Kidney epithelial cell (primary cell): ENCODE data around the gene TMEM50A. TPM values are rescaled to one million over a fixed set of nuclear protein-coding genes. Genes with fewer than 3 reads are reported as not detected.
"Not testable (repeated sequence)": the region's sequence is repeated elsewhere in the genome, so short reads cannot be mapped to it uniquely, and the experiment has no call there.

ENCODE experiments used
- DNase-seq: peaks from one replicate; pipeline ENCODE4 v3.0.0-alpha.2; 2010; ENCODE audit warnings: low read depth
- H3K27me3 ChIP-seq: 2 replicates; pipeline ENCODE4 v1.6.0; 2011; ENCODE audit warnings: low read length; ENCODE audit not compliant: control insufficient read depth, insufficient read depth
- H3K36me3 ChIP-seq: 2 replicates; pipeline ENCODE4 v1.5.1; 2011; ENCODE audit warnings: low read length; ENCODE audit not compliant: control insufficient read depth, insufficient read depth
- H3K4me3 ChIP-seq: 2 replicates; pipeline ENCODE4 v1.5.1; 2011; ENCODE audit warnings: low read depth, mild to moderate bottlenecking, control low read depth, low read length
- total RNA-seq: library from RNA; depleted of rRNA; stranded (reverse); fragments of >200 nt; gene quantifications from 2 replicates; pipeline ENCODE4 v1.2.3, GENCODE V29; 2015
- TF ChIP-seq, protein P1 (sequence below): IDR thresholded peaks from 2 replicates; pipeline ENCODE4 v1.5.1; 2011; ENCODE audit warnings: mild to moderate bottlenecking, moderate library complexity, low read length, control low read depth, inconsistent platforms; ENCODE audit not compliant: insufficient read depth, poor library complexity, severe bottlenecking

The TMEM50A gene
- total RNA-seq, 1 donor from 2014 or later = 88.5 TPM

- TF ChIP-seq, protein P1, sequence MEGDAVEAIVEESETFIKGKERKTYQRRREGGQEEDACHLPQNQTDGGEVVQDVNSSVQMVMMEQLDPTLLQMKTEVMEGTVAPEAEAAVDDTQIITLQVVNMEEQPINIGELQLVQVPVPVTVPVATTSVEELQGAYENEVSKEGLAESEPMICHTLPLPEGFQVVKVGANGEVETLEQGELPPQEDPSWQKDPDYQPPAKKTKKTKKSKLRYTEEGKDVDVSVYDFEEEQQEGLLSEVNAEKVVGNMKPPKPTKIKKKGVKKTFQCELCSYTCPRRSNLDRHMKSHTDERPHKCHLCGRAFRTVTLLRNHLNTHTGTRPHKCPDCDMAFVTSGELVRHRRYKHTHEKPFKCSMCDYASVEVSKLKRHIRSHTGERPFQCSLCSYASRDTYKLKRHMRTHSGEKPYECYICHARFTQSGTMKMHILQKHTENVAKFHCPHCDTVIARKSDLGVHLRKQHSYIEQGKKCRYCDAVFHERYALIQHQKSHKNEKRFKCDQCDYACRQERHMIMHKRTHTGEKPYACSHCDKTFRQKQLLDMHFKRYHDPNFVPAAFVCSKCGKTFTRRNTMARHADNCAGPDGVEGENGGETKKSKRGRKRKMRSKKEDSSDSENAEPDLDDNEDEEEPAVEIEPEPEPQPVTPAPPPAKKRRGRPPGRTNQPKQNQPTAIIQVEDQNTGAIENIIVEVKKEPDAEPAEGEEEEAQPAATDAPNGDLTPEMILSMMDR = peak; percentile 9
- H3K27me3 ChIP-seq, H3K4me3 ChIP-seq, H3K36me3 ChIP-seq, DNase-seq: not testable (repeated sequence)
These were observed 65.0 kb downstream of the TMEM50A start for GRCh38 chr1:25402947-25403803.

- not testable (repeated sequence) for DNase-seq, H3K4me3 ChIP-seq
These were observed 67.7 kb downstream of the TMEM50A start for GRCh38 chr1:25405731-25406305.

GRCh38 chr1:25409641-25410427, 71.7 kb downstream of the TMEM50A start:
- H3K36me3 ChIP-seq, H3K4me3 ChIP-seq, H3K27me3 ChIP-seq, DNase-seq: not testable (repeated sequence)

More at GRCh38 chr1:25405731-25406305, 67.7 kb downstream of the TMEM50A start:
- H3K27me3 ChIP-seq, H3K36me3 ChIP-seq: not testable (repeated sequence)

Other genes with a start within 250 kb of the TMEM50A start
- 63.3 and 80.7 TPM in 2 replicates for gene SYF2, start 105.8 kb upstream of the TMEM50A start, total RNA-seq
- gene RSRP1, start 90.9 kb upstream of the TMEM50A start, total RNA-seq = 48.6 and 55.0 TPM in 2 replicates
- gene RHD, start 65.8 kb upstream of the TMEM50A start, total RNA-seq = not detected in 2 replicates
- gene RHCE, start 82.5 kb downstream of the TMEM50A start, total RNA-seq = 0.08 and 0.27 TPM in 2 replicates
- 22.7 and 24.9 TPM in 2 replicates for gene MACO1, start 92.6 kb downstream of the TMEM50A start, total RNA-seq
- gene LDLRAP1, start 205.3 kb downstream of the TMEM50A start, total RNA-seq = 7.5 and 15.3 TPM in 2 replicates